ENCODE measurements around the gene SUPT3H.
"Not testable (repeated sequence)": the region's sequence is repeated elsewhere in the genome, so short reads cannot be mapped to it uniquely, and the experiment has no call there.

The SUPT3H gene

GRCh38 chr6:45118754-45119153, 259.0 kb downstream of the SUPT3H start:
- DNase-seq (ENCODE audit: low read depth), result no peak

GRCh38 chr6:45116714-45117410, 260.9 kb downstream of the SUPT3H start:
- no peak for DNase-seq (ENCODE audit: low read depth)

- DNase-seq (ENCODE audit: low read depth), result no peak
Measured at GRCh38 chr6:45115696-45116095, 262.0 kb downstream of the SUPT3H start.

- DNase-seq (ENCODE audit: low read depth), result no peak
Measured at GRCh38 chr6:45112711-45113110, 265.0 kb downstream of the SUPT3H start.

GRCh38 chr6:45109551-45109950, 268.2 kb downstream of the SUPT3H start:
- DNase-seq (ENCODE audit: low read depth), result no peak

GRCh38 chr6:45105170-45105820, 272.4 kb downstream of the SUPT3H start:
- DNase-seq (ENCODE audit: low read depth), result no peak

GRCh38 chr6:45104429-45104828, 273.3 kb downstream of the SUPT3H start:
- DNase-seq (ENCODE audit: low read depth), result no peak

GRCh38 chr6:45098256-45098655, 279.5 kb downstream of the SUPT3H start:
- DNase-seq (ENCODE audit: low read depth), result no peak

GRCh38 chr6:45094831-45095230, 282.9 kb downstream of the SUPT3H start:
- DNase-seq (ENCODE audit: low read depth), result no peak

- no peak for DNase-seq (ENCODE audit: low read depth)
Measured at GRCh38 chr6:45092135-45092534, 285.6 kb downstream of the SUPT3H start.

GRCh38 chr6:45086360-45087084, 291.2 kb downstream of the SUPT3H start:
- no peak for DNase-seq (ENCODE audit: low read depth)

GRCh38 chr6:45084257-45084656, 293.5 kb downstream of the SUPT3H start:
- DNase-seq (ENCODE audit: low read depth), result no peak

- no peak for DNase-seq (ENCODE audit: low read depth)
Measured at GRCh38 chr6:45082091-45082490, 295.6 kb downstream of the SUPT3H start.

GRCh38 chr6:45081634-45082033, 296.1 kb downstream of the SUPT3H start:
- no peak for DNase-seq (ENCODE audit: low read depth)

GRCh38 chr6:45078432-45078831, 299.3 kb downstream of the SUPT3H start:
- no peak for DNase-seq (ENCODE audit: low read depth)

GRCh38 chr6:45076217-45076930, 301.4 kb downstream of the SUPT3H start:
- no peak for DNase-seq (ENCODE audit: low read depth)

GRCh38 chr6:45075246-45075645, 302.5 kb downstream of the SUPT3H start:
- DNase-seq (ENCODE audit: low read depth), result no peak

- no peak for DNase-seq (ENCODE audit: low read depth)
Measured at GRCh38 chr6:45074439-45074838, 303.3 kb downstream of the SUPT3H start.

- no peak for DNase-seq (ENCODE audit: low read depth)
Measured at GRCh38 chr6:45073771-45074170, 304.0 kb downstream of the SUPT3H start.

- DNase-seq (ENCODE audit: low read depth), result no peak
Measured at GRCh38 chr6:45072673-45073072, 305.1 kb downstream of the SUPT3H start.

GRCh38 chr6:45072016-45072415, 305.7 kb downstream of the SUPT3H start:
- DNase-seq (ENCODE audit: low read depth), result no peak

- DNase-seq (ENCODE audit: low read depth), result no peak
Measured at GRCh38 chr6:45069091-45069490, 308.6 kb downstream of the SUPT3H start.

- not testable (repeated sequence) for DNase-seq (ENCODE audit: low read depth)
Measured at GRCh38 chr6:45067446-45067845, 310.3 kb downstream of the SUPT3H start.
